22Rv1 (cell line): ENCODE results near the gene U2AF1L4.
A peak's percentile ranks its signal among the peaks of the same experiment; 100 is the strongest.

Experiments used
- H3K27ac ChIP-seq: fragments of 450-650 bp; 2 replicates; pipeline ENCODE4 v1.5.1; 2017
- ZFX ChIP-seq: fragments of 450-650 bp; IDR thresholded peaks from 2 replicates; pipeline ENCODE4 v1.6.1; 2017; ENCODE audit warnings: antibody characterized with exemption, borderline replicate concordance
- TF ChIP-seq, protein P1 (sequence below): fragments of 450-650 bp; IDR thresholded peaks from 2 replicates; pipeline ENCODE4 v1.5.1; 2017; ENCODE audit warnings: mild to moderate bottlenecking

Gene U2AF1L4

DNA sequence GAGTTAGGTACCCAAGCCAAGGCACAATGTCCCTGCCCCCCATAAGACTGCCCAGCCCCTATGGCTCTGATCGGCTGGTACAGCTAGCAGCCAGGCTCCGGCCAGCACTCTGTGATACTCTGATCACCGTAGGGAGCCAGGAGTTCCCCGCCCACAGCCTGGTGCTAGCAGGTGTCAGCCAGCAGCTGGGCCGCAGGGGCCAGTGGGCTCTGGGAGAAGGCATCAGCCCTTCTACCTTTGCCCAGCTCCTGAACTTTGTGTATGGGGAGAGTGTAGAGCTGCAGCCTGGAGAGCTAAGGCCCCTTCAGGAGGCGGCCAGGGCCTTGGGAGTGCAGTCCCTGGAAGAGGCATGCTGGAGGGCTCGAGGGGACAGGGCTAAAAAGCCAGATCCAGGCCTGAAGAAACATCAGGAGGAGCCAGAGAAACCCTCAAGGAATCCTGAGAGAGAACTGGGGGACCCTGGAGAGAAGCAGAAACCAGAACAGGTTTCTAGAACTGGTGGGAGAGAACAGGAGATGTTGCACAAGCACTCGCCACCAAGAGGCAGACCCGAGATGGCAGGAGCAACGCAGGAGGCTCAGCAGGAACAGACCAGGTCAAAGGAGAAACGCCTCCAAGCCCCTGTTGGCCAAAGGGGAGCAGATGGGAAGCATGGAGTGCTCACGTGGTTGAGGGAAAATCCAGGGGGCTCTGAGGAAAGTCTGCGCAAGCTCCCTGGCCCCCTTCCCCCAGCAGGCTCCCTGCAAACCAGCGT, 30.4 kb downstream of the U2AF1L4 start:
- TF ChIP-seq, protein P1, sequence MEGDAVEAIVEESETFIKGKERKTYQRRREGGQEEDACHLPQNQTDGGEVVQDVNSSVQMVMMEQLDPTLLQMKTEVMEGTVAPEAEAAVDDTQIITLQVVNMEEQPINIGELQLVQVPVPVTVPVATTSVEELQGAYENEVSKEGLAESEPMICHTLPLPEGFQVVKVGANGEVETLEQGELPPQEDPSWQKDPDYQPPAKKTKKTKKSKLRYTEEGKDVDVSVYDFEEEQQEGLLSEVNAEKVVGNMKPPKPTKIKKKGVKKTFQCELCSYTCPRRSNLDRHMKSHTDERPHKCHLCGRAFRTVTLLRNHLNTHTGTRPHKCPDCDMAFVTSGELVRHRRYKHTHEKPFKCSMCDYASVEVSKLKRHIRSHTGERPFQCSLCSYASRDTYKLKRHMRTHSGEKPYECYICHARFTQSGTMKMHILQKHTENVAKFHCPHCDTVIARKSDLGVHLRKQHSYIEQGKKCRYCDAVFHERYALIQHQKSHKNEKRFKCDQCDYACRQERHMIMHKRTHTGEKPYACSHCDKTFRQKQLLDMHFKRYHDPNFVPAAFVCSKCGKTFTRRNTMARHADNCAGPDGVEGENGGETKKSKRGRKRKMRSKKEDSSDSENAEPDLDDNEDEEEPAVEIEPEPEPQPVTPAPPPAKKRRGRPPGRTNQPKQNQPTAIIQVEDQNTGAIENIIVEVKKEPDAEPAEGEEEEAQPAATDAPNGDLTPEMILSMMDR, result 0 out of 2 replicates have a peak, but pooled peaks have one; percentile 4
- no peak for TF ChIP-seq ZFX
- no peak overlapping the region for H3K27ac ChIP-seq

DNA sequence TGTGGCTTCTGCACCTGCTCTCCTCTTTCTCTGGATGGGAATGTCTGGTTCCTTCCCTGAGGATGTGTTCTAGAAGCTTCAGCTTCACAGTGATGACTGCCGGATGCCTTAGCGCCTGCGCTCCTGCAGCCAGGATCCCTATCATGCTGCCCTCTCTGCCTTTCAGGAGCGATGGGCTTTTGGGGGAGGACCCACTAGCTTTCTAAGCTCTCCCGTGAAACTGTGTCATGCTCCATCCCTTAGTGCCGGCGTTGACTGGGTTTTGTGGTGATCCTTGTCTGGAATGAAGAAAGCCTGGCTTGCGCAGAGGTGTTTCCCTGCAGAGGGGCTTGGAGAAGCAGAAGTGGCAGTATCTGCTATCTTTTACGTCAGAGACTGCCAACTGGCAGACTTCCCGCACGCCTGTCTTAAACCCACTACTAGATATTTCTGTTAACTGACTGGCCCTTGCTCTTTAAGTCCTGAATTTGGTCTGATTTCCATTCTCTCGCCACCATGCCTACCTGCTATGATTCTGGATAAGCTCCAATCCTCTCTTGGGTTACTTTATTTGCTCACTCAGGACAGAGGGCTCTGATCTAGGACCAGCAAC, 31.2 kb downstream of the U2AF1L4 start:
- H3K27ac ChIP-seq, result no peak overlapping the region
- TF ChIP-seq, protein P1, result no peak
- TF ChIP-seq ZFX, result no peak

DNA sequence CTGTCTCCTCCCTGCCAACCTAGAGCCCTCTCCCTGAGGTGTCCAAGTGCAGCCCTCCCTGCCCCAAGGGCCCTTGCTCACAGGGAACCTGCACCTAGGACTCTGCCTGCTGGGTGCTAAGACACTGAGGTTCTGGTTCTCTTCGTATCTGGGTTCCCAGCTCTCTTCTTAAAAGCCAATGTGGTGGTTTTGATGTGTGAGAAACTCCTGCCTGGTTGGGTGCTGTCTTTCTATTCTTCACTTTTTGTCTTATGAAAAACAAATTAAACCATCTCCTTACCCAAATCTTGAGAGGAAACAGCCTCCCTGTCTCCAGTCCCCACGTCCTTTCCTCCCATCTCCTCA, 31.7 kb downstream of the U2AF1L4 start:
- TF ChIP-seq, protein P1, result no peak
- TF ChIP-seq ZFX, result no peak
- H3K27ac ChIP-seq, result no peak overlapping the region

DNA sequence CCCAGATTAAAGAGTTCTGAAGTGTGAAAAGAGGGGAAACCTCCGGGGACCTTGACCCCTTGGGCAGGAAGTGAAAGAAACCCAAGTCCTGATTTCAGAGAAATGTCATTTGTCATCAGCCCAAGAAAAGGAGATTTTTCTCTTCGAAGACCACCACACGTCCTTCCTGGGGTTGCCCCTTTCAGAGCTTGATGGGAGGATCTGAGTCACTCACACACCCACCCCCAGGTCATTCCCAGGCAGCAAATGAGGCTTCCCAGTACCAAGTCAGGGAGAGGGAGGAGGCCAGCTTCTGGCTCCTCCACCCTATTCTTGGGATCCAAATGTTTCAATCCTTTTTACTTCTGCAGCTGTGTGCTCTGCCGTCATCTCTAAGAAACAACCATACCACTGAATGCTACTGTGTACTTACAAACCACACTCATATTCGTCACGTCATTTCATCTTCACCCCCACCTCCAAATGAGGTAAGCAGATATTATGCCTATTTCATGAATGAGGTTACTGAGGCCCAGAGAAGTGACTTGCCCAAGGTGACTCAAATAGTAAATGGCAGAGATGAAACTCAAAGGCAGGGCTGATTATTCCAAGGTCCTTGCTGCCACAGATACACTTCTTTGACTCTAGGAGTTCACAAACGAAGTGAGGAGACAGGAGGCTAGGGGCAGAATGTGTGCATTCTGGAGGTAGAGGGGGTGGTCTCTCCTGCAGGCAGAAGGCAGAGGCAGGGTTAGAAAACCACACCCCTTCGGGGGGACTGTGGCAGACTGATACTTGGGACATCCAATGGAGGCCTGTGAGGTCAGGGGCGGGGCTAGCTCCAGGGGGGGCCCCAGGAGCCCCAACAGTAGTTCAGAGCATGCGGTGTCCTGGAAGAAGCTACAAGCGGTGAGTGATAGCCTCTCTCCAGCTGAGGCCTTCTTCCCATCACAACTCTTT, 32.4 kb downstream of the U2AF1L4 start:
- TF ChIP-seq, protein P1, result no peak
- TF ChIP-seq ZFX, result no peak
- no peak overlapping the region for H3K27ac ChIP-seq

DNA sequence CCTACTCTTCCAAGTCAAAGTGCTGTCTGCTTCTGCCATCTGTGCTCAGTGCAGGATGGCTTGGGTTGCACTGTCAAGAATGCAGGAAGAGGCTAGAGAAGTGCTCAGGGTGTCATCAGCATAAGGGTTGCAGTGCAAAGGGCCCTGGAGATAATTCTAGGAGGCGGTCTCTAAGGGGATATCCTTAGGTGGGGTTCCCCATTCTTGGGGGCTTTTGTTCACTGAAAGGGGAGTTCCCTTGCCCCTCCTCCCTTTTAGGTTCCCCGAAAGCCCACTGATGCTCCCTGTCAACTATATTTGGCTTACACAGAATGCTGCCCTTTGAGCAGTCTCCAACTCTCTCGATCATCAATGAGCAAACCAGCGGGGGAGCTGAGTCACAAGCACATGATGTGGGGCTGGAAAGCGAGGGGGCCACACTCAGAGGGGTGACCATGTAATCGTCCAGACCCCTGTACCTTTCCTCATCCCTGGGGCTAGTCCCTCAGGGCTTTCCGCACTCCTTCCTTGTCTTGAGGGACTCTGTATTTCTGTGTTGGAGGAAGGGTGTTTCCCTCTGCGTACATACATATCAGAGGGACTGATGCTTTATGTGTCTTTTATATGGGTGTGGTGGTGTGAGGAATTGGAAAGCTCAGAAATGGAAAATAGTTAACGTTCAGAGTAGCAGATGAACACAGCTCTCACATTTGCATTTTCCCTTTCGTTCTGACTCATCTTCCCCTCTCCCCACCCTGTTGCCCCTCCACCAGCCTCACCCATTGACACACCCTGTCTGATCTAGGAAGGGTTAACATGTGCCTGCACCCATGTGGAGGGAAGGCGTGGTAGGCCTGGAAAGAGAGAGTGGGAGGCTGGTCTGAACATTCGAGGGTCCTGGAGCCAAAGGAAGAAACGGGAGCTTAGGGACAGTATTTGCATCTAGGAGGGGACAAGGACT, 34.2 kb downstream of the U2AF1L4 start:
- no peak overlapping the region for H3K27ac ChIP-seq
- TF ChIP-seq ZFX, result no peak
- TF ChIP-seq, protein P1, result no peak

DNA sequence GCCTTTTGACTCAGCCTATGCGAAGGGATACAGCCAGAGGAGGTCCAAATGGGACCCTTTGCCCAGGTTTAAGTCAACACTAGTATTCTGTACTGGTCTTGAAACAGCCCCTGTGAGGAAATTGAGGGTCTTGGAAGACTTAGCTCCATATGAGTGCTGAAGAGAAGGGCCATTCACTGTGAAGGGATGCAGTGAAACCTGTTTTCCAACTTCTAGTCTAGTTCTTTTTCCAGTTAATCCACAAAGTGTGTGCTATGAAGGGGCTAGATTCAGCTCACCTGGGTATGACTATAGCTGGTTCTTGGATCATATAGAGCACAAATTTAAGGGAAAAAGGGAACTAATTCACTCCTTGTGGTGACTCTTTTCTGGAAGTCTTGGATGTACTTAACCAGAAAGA, 36.8 kb downstream of the U2AF1L4 start:
- H3K27ac ChIP-seq, result no peak overlapping the region
- TF ChIP-seq, protein P1, result no peak
- no peak for TF ChIP-seq ZFX
